Heart right ventricle (tissue), 16 donors: ENCODE data around the gene POU4F1. TPM values are rescaled to one million over a fixed set of nuclear protein-coding genes. Genes with fewer than 3 reads are reported as not detected.

Source experiments
- ATAC-seq, 8 donors: fragments of 200-7000 bp; cut with Tn5 transposase; one replicate each; pipeline ENCODE4 v1.9.1; 2020; ENCODE audit warnings: mild to moderate bottlenecking in 8 of 8, moderate library complexity in 8 of 8, moderate number of reproducible peaks in 1 of 8
- DNase-seq, 2 donors: peaks; one replicate each; pipeline ENCODE4 v3.0.0-alpha.2; 2020
- H3K27ac ChIP-seq, 10 donors: fragments of 200-600 bp; sonication (generic) in 2 of 10; one replicate each; pipeline versions ENCODE4 v1.5.0 to v1.8.0; 2020 to 2022; ENCODE audit warnings: mild to moderate bottlenecking in 3 of 10
- H3K27me3 ChIP-seq, 7 donors: fragments of 200-600 bp; one replicate each; pipeline ENCODE4 v1.8.0; 2021 to 2022; ENCODE audit warnings: mild to moderate bottlenecking in 2 of 7
- H3K36me3 ChIP-seq, 9 donors: fragments of 200-600 bp; sonication (generic) in 1 of 9; one replicate each; pipeline versions ENCODE4 v1.5.0 to v1.8.0; 2020 to 2022; ENCODE audit warnings: mild to moderate bottlenecking in 2 of 9
- H3K4me1 ChIP-seq, 9 donors: fragments of 200-600 bp; sonication (generic) in 1 of 9; one replicate each; pipeline versions ENCODE4 v1.5.0 to v1.8.0; 2020 to 2022; ENCODE audit warnings: mild to moderate bottlenecking in 4 of 9
- H3K4me3 ChIP-seq, 10 donors: fragments of 200-600 bp; sonication (generic) in 2 of 10; one replicate each; pipeline versions ENCODE4 v1.5.0 to v1.8.0; 2020 to 2022; ENCODE audit warnings: mild to moderate bottlenecking in 7 of 10, moderate library complexity in 2 of 10
- H3K9me3 ChIP-seq, 11 donors: fragments of 200-600 bp in 10 of 11; sonication (generic) in 2 of 11; one replicate each; pipeline versions ENCODE4 v1.5.0 to v1.8.0; 2013 to 2022; ENCODE audit warnings: mild to moderate bottlenecking in 2 of 11, control low read depth in 1 of 11, moderate library complexity in 1 of 11
- WGBS, 2 donors: extraction: QIAGEN DNeasy Blood & Tissue Kit; methylation state at CpG; one replicate each; pipeline ENCODE4 v1.1.7; 2013; ENCODE audit warnings: inconsistent platforms in 1 of 2; 5-methylcytosine and 5-hydroxymethylcytosine counted together
- intact Hi-C, 10 donors: fragments of 100-400 bp; cut with DNase I; formaldehyde crosslinking; loops; one replicate each; pipeline versions ENCODE4 v1.11.1 to v1.14.2; 2022
- polyA plus RNA-seq, 2 donors: library from polyadenylated mRNA; stranded (reverse); fragments of 200-250 nt; gene quantifications; one replicate each; pipeline ENCODE4 v1.2.3, GENCODE V29; 2013
- total RNA-seq, 10 donors: library from RNA; stranded (reverse); fragmentation: NEBNext Ultra II Directional in 3 of 10; extraction: Animal tissue kit (Norgen Biotek cat#: 25700) in 3 of 10; gene quantifications; one replicate each; pipeline versions ENCODE4 v1.2.1 to v1.2.4, GENCODE V29; 2021 to 2023
- TF ChIP-seq, protein P1 (sequence below), 9 donors: fragments of 200-600 bp; sonication (generic) in 2 of 9; IDR thresholded peaks; one replicate each; pipeline versions ENCODE4 v1.5.0 to v1.8.0; 2021 to 2022; ENCODE audit warnings: antibody characterized with exemption in 9 of 9, mild to moderate bottlenecking in 5 of 9, moderate library complexity in 1 of 9
- donor health status: Arrhythmogenic right ventricular cardiomyopathy.
- donor health status: ischemic (EF 13 %, LVEDD 7.1; RV severe dilation, severe dysfunction).
- donor health status: healthy with polysubstance abuse.
- donor health status: DM: no; HTN: yes; CAD: no.
- donor health status: DM: no; HTN: no; CAD: no.
- donor health status: ischemic (EF 25% LVEDD 6.9; RV normal size, moderate dysfunction).
- donor health status: ischemic (EF 25% LVEDD 5.7; RV mildly dilated, moderate dysfunction).
- donor health status: healthy.
- donor health status: DM: yes; HTN: yes; CAD: no.
- donor health status: Ischemic cardiomyopathy.
- donor health status: ischemic (EF 35%, LVEDD 5.7; RV mildly dilated, moderate dysfunction).
- donor health status: nonischemic (EF 11% LVEDD 7.7; RV severe dilation, severe dysfunction).
- donor health status: DM: yes; HTN: yes; CAD: no.
- donor health status: PGD.
- donor health status: ischemic (EF 29% LVEDD 5.4; RV normal size, mild dysfunction).
- donor health status: nonischemic (EF 23%, LVEDD 6.1; RV moderate dilation, normal function).

The POU4F1 gene
- total and polyA plus RNA-seq, 12 donors, result 0.01 to 0.09 TPM; not detected in 10

DNA sequence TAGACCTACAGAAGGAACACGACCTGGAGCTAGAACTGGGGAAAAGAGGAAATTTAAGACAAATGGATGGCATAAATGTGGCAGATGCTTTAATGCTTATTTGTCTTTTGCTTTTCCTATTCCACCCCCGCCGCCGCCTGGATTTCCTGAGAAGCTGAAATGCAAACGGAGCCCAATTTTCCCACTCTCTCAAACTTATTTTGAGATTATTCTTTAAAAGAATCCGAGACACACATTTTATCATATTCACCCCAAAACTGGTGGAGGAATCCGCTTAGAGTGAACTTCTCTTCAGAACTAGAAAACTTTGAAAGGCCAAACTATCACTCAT is 5.8 kb downstream of the POU4F1 start:
- H3K4me3 ChIP-seq, result no peak overlapping the region
- DNase-seq (no peak), ATAC-seq (no peak)
- 13 to 19% methylated on average over 7 of the region's 7 CpGs for WGBS, 2 donors
- TF ChIP-seq, protein P1, sequence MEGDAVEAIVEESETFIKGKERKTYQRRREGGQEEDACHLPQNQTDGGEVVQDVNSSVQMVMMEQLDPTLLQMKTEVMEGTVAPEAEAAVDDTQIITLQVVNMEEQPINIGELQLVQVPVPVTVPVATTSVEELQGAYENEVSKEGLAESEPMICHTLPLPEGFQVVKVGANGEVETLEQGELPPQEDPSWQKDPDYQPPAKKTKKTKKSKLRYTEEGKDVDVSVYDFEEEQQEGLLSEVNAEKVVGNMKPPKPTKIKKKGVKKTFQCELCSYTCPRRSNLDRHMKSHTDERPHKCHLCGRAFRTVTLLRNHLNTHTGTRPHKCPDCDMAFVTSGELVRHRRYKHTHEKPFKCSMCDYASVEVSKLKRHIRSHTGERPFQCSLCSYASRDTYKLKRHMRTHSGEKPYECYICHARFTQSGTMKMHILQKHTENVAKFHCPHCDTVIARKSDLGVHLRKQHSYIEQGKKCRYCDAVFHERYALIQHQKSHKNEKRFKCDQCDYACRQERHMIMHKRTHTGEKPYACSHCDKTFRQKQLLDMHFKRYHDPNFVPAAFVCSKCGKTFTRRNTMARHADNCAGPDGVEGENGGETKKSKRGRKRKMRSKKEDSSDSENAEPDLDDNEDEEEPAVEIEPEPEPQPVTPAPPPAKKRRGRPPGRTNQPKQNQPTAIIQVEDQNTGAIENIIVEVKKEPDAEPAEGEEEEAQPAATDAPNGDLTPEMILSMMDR (IDR thresholded peaks at IDR 0.05), result no peak
- H3K36me3 ChIP-seq, result no peaks in the 10 kb centered on the region
- no peak overlapping the region for H3K27ac ChIP-seq
- peaks cover 59 to 96% (median 96%) of the 10 kb centered on the region in 7 donors for H3K27me3 ChIP-seq
- intact Hi-C loops, result no loop called here
- H3K4me1 ChIP-seq, result peaks cover 0 to 38% (median 22%) of the 10 kb centered on the region in 9 donors
- H3K9me3 ChIP-seq, result no peaks in the 10 kb centered on the region

DNA sequence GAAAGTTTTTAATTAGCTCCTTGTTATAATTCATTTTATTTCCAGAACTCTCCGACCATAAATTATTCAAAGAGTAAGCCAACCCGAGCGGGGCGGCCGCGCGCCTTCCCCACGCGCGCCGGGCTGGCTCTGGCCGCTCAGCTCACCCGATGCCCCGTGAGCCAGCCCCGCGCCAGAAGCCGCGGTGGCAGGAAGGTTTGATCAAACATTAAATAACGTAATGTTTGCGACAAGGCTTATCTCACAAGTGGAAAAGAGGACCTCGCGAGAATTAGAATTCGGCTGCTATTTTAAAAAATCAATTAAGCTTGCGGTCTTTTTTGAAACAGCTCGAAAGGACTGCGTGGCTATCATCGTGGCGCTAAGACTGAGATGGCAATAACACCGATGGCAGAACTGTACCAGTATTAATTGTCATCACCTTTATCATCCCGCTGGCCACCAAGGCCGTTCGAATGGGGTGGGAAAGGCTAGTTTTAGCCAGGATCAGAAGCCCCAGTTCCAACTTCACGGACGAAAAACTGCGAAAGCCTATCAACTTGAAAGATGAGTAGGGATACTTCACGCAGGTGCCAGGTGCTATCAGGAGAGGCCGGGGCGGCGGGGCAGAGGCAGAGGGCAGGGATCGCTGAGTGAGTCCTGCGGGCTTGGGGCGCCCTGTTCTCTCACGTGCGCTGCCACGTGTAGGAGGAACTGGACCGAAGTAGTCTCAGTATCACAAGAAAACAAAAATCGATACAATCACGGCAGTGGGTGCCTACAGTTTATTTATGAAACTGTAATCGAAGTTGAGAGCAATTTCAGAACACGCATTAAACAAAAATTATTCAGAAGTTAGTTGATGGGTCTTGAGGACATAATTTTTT is 6.4 kb downstream of the POU4F1 start:
- WGBS, 2 donors, result 5 to 8% methylated on average over 50 of the region's 50 CpGs
- Histone ChIP-seq H3K9me3 (no peaks in the 10 kb centered on the region), H3K27ac (no peak overlapping the region), H3K27me3 (peaks cover 59 to 98% (median 98%) of the 10 kb centered on the region in 7 donors), H3K4me1 (peaks cover 0 to 33% (median 22%) of the 10 kb centered on the region in 9 donors), H3K36me3 (no peaks in the 10 kb centered on the region), H3K4me3 (peak overlapping the region in 4 of 10 donors; percentile 18 to 40 (median 28))
- no peak for DNase-seq
- intact Hi-C loops, result no loop called here
- TF ChIP-seq, protein P1 (IDR thresholded peaks at IDR 0.05), result no peak
- no peak for ATAC-seq

DNA sequence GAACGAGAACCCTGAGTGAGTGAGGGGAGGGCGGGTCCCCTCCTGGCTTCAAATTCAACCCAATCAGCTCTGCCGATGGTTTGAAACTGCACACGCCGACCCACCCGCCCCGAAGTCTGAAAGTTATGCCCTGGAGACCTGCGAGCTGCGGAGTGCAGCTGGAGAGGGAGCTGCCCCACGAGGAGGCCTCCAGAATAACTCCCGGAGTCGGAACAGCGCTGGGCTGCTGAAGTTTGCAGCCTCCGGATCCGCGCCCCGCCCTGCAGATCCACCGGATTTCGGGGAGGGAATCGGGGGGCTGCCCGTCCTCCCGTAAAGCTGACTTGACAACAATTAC is 7.0 kb downstream of the POU4F1 start:
- H3K4me1 ChIP-seq, result peaks cover 0 to 30% (median 19%) of the 10 kb centered on the region in 9 donors
- no peaks in the 10 kb centered on the region for H3K36me3 ChIP-seq
- H3K9me3 ChIP-seq, result no peaks in the 10 kb centered on the region
- TF ChIP-seq, protein P1 (IDR thresholded peaks at IDR 0.05), result no peak
- H3K4me3 ChIP-seq, result peak overlapping the region in 7 of 10 donors; percentile 9 to 40 (median 22)
- no peak for DNase-seq
- WGBS, 2 donors, result 2 to 4% methylated on average over 22 of the region's 22 CpGs
- H3K27ac ChIP-seq, result no peak overlapping the region
- intact Hi-C loops, result no loop called here
- peak in 1 of 8 donors; percentile 13 for ATAC-seq
- H3K27me3 ChIP-seq, result peaks cover 56 to 100% (median 100%) of the 10 kb centered on the region in 7 donors

GRCh38 chr13:78595495-78596398 is 7.6 kb downstream of the POU4F1 start:
- intact Hi-C loops, result no loop called here
- H3K9me3 ChIP-seq, result no peaks in the 10 kb centered on the region
- peak in 1 of 2 donors; percentile 20 for DNase-seq
- H3K27ac ChIP-seq, result no peak overlapping the region
- peaks cover 0 to 27% (median 16%) of the 10 kb centered on the region in 9 donors for H3K4me1 ChIP-seq
- 2 to 4% methylated on average over 65 of the region's 65 CpGs for WGBS, 2 donors
- no peaks in the 10 kb centered on the region for H3K36me3 ChIP-seq
- TF ChIP-seq, protein P1 (IDR thresholded peaks at IDR 0.05), result no peak
- ATAC-seq, result peak in 5 of 8 donors; percentile 27 to 55 (median 38)
- peak overlapping the region in 8 of 10 donors; percentile 9 to 40 (median 20) for H3K4me3 ChIP-seq
- H3K27me3 ChIP-seq, result peaks cover 51 to 100% (median 100%) of the 10 kb centered on the region in 7 donors
